GM21515 (cell line): Measurements from ENCODE around the gene PNMA8A.

Experiments used
- ATAC-seq: cut with Tn5 transposase; IDR thresholded peaks from one replicate; pipeline ENCODE4 v1.9.1; 2021; ENCODE audit not compliant: unreplicated experiment

Gene PNMA8A

DNA sequence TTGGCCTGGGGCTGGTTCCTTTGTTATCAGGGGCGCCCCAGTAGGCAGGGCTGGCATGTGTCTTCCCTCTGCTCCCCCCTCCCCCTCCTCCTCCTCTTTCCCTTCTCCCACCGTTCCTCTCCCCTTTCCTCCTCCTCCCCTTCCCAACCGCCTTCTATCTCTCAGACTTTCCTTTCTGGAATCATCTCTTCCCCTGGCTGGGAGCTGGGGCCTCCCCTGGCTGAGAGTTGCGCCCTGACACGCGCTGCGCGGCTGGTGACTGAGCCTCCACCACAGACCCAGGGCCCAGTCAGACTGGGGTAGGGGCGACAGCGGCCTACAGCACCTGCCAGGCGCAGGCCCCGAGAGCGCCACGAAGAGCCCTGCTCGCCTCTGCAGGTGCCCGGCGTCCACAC, 21.5 kb upstream of the PNMA8A start:
- no peak for ATAC-seq

DNA sequence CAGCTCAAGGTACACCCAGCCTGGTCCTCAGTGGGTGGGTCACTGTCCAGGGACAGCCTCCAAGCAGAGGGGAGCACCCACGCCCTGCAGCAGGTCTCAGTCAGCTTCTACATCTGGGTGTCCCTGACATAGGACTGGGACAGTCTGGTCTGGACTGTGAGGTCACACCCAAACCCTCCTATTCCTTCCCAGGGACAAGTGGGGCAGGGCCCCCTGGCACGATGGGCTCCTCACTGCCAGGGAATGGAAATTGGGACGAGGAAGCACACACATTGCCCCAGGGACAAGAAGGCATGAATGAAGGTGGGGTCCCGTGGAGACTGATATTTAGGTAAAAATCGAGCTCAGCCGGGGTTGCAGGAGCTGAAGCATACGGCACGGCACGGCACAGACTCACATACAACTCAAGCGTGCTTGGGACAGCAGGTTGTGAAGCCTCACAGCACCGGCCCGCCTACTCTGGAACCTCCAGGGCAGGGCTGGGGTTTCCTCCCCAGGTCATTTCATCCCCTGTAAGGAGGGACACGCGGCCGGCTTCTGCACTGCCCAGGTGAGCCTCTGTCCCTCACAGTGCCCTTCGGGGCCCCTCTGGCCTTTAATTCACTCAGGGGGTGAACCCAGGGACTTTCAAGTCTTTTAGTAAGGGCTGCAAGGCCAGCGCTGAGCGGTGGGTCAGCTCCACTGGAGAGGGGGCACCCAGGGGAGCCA, 20.8 kb upstream of the PNMA8A start:
- no peak for ATAC-seq

DNA sequence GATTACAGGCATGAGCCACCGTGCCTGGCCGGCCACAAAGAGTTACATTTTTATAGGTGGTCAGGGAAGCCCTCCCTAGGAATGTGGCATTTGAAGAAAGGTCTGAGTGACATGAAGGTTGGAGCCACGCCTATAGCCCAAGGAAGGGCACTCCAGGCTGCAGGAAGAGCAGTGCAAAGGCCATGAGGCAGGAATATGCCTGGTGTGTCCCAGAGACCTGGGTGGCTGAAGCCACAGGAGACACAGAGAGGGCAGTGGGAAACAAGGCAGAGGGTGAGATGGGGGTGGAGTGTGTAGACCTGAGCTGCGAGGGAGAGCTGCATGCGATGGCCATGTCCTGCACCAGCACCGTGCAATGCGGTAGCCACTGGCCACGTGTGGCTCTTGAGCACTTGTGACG, 19.4 kb upstream of the PNMA8A start:
- no peak for ATAC-seq

DNA sequence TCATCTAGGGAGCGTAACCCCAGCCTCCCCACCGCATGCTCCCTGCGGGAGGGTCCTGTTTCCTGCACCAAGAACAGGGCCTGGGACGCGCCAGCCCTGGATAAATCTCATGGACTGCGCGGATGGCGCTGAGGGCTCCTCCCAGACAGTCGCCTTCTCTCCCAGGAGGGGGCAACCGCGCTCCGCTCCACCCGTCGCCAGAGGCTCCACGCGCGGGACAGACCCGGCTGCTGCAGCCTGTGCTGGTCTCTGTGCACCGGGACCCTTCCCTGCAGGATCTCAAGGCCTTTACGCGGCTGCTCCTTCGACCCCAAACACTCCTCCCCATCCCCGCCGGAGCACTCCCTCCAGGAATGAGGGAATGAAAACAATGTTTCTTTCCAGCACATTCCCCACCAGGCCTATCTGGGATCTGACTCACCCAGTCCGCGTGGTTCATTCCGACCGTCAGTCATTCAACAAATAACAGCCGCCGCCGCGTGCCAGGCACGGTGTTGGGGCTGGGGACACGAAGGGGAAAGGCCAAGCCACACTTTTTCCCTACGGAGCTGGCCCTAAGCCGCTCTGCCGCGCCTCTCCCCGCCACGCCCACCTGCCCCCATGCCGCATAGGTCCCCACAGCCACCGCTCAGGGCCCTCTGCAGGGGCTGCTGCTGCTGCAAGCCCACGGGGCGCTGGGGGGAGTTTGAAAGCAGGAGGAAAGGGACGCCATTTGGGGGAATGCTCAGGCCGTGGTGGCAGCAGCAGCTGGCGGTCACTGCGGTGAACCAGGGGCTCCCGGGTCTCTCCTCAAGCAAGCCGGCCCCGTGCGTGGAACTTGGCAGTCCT, 18.3 kb upstream of the PNMA8A start:
- no peak for ATAC-seq

DNA sequence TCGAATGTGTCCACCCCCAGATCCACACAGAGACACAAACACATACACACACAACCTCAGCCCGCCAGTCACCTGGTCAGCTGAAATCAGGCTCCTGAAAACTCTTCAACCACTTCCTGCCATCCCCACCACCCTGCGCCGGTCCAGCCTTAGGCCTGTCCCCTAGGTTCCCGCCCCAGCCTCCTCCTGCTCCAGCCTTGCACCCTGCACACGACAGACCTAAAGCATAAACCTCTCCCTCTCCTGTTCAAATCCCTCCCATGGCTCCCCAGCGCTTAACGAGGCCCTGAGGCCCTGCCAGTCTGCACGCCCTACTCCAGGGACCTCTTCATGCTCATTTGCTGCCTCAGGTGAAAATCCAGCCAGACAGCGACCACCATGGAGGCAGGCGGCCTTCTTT, 17.2 kb upstream of the PNMA8A start:
- no peak for ATAC-seq

DNA sequence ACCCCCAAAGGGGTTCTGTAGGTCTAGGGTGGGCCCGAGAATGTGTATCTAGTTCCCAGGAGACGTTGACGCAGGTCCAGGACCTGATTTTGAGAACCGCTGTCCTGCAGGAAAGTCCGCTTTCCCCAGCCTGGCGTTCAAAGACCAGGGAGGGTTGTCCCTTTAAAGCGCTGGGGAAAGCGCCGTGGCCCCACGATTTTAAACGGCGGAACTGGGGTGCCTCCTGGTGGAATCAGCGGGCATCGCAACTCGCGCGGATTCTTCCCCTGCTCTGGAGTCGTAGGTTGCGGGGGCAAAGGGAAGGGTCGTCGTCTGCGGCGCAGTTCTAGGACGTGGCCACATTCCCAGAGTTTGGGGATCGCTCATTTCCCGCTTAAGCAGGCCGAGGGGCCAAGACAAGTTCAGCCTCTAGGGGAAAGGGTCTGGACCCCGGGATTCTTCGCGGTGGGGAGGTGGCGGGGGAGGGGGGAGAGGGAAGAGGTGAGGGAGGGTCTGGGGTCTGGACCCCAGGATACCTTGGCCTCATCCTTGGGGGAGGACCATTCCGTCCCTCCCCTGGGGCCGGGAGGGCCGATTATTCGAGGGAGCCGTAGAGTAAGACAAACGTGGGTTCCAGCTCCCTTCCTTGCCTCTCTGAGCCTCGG, 16.6 kb upstream of the PNMA8A start:
- no peak for ATAC-seq

DNA sequence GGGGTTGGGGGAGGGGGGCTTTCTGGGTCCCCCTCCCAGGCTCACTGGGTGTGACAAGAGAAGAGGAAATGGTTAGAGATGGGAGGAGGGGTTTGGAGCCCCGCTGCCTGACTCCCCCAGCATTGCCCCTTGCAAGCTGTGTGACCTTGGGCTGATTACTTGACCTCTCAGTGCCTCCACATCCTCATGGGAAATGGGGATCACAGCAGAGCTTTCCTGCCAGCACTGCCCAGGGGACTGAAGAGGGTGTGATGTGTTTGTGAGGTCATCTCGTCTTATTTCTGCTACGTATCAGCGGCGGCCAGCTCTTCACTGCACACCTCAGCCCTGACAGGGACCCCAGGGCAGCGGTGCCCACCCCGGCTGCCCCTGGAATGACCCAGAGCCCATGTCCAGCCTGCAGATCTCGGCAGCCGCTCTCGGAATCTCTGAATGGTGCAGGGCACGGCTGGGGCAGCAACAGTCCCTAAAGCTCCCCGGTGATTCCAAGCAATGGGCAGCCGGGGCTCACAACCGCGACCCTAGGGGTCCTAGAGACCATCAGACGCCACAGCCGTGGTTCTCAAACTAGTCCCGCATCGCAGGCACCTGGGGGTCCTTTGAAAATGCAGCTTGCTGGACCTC, 15.9 kb upstream of the PNMA8A start:
- no peak for ATAC-seq

DNA sequence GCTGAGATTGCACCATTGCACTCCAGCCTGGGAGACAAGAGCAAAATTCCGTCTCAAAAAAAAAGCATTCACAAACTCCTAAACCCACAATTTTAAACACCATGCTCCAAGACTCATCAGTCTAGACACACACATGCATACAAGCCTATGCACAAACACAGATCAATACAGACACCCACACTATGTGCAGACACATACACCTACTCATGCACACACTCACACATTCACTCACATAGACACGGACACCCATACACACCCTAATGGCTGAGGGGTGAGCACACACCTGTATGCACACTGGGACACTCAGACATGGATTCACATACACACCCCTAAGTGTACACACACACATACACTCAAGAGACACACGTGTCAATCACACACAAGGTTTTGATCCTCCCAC, 15.0 kb upstream of the PNMA8A start:
- no peak for ATAC-seq

DNA sequence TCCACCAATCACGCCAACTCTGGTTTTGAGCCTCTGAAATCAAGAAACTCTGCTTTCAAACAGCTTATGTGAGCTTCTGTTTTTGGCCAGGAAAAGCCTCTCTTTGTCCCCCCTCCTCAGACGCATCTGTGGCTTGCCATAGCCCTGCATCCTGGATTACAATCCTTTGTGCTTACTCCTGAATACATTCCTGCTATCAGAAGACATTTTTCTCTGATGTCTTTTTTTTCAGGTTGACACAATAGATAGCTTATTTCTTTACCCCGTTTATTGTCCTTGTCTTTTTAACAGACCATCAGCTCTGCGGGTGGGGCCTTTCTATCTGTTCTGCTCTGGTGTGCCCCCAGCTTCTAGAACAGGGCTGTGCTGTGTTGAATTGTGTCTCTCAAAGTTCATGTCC, 13.3 kb upstream of the PNMA8A start:
- ATAC-seq: no peak

DNA sequence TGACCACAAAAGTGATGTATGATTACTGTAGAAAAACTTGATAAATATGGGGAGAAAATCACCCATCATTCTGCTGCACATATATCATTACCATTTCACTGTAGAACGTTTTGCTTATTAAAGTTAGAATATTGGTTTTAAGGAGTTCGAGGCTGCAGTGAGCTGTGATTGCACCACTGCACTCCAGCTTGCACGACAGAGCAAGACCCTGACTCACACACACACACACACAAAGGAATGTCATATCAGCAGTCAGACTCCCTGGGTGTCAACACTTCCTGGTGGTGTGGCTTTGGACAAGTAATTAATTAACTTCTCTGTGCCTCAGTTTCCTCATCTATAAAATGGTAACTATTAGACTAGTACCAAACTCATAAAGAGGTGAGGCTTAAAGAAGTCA, 11.3 kb upstream of the PNMA8A start:
- no peak for ATAC-seq

DNA sequence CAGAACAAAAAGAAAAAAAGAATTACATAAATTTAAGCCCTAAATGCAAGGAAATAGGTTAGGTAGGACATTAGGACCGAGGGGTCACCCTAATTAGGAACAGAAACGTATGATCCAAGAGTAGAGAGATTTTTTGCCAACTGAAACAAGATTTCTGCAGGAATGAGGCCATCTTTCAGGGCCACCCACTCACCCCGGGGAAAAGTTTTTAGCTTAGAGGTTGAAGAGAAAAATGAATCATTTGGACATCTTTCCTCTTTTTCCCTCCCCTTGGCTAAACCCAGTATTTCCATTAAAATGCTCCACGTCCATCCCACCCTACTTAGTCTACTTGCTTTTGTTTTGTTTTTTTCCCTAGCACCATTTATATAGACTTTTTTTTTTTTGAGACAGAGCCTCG, 10.6 kb upstream of the PNMA8A start:
- ATAC-seq: no peak

DNA sequence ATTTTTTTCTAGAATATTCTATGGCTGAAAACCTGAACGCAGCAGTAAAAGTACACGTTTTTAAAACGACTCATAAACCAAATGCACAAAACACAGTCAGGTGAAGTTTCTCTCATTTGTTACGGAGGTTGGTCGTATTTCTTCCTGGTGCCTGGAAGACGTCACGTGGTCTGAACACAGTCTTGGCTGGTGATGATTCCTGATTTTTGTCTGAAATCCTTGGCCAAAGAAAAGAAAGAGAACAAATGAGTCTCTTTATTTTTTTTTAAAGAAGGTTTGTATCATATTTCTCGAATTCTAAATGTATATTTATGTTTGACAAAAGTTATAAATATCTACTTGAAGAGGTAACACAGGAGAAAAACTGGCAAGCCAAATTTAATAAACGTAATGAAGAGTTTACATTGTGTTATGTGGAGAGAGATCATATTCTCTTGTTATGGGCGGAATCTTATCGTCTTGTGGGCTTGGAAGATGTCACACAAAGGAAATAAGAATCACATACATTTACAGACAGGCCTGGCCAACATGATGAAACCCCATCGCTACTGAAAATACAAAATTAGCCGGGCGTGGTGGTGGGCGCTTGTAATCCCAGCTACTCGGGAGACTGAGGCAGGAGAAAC, 10.0 kb upstream of the PNMA8A start:
- ATAC-seq: no peak

DNA sequence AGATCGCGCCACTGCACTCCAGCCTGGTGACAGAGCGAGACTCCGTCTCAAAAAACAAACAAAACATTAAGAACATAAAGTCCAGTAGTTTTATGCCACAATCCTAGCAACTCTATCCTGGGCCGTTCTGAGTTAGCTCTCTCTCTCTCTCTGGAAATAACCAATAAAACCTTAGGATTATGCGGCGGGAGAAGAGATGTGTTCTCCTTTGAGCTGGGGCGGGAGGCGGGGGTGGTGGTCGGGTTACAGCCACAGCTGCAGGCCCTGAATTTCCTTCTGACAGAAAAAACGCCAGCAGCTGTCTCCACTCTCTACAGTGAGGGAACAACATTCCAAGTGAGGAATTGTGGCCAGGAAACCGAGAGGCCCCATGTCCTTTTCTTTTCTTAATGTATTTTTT, 9.1 kb upstream of the PNMA8A start:
- ATAC-seq: no peak

DNA sequence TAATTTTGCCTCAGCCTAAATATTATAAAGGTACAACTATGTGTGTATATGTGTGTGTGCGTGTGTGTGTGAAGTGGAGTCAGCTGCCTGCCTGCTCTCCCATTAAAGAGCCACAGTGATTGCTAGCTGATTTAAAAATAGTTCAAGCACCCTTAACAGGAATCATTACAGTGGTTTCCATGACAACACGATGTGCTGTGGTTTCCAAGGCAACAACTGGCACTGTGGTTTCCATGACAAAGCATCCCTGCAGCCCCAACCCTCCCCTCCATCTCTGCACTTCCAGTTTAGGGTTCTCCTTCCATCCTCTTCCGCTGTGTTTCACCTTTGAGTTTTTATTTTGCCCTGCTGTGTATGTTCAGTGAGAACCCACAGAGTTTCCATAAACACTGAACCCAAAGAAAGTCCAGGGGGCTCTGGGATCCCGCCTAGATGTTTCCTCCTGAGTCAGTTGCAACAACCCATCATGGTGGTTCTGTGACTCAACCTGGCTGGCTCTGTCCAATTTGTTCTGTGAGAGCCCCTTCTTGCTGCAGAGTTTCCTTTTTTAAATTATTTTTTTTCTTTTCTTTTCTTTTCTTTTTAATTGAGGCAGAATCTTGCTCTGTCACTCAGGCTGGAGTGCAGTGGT, 7.1 kb upstream of the PNMA8A start:
- ATAC-seq: no peak

DNA sequence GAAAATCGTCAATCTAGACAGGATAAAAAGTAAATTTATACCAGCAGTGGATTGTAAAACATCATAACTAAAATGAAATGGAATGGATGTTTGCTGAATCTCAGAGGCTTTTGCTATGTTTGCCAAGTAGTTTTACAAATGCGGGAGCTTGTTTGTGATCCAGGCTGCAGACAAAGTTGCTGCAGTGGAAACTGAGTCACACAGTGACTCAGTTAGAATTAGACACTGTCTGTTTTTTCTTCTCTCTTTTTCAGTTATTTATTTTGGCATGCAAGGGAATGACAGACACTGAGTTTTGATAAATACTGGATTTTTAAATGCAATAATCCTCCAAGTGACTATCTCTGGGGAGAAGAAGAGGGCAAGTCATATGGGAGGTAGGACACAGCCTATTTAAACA, 4.6 kb upstream of the PNMA8A start:
- no peak for ATAC-seq

DNA sequence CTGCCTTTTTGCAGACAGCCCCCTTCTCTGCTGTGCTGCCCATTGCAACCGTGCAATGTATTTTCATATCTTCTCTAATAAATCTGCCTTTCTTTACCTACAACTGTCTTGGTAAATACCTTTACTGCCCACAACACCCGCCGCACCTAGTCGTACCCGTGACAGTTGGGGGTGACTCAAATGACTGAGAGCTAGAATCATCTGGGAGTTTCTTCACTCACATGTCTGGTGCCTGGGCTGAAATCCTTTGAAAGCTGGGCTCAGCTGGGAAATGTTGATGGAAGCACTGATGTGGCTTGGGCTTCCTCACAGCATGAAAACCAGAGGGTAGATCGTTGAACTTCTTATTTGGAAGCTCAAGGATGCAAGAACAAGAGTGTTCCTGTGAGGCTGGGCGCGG, 2.8 kb upstream of the PNMA8A start:
- ATAC-seq: no peak

DNA sequence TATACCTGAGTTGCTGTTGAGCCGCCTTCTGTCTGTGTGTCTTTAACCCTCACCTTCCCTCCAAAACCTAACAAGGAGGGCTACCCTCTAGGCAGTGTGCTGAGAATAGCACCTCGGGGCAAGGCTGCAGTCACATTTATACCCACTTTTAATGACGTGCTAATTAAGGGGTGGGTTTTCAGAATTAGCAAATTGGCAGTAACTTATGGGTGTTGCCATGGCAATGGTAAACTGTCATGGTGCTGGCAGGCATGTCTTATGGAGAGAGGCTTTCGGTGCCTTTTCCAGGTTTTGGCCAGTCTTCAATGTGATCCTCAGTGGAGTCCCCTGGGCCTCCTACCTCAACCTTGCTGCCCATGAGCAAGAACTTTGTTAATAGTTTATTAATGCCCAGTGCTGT, 1.2 kb upstream of the PNMA8A start:
- ATAC-seq: no peak

DNA sequence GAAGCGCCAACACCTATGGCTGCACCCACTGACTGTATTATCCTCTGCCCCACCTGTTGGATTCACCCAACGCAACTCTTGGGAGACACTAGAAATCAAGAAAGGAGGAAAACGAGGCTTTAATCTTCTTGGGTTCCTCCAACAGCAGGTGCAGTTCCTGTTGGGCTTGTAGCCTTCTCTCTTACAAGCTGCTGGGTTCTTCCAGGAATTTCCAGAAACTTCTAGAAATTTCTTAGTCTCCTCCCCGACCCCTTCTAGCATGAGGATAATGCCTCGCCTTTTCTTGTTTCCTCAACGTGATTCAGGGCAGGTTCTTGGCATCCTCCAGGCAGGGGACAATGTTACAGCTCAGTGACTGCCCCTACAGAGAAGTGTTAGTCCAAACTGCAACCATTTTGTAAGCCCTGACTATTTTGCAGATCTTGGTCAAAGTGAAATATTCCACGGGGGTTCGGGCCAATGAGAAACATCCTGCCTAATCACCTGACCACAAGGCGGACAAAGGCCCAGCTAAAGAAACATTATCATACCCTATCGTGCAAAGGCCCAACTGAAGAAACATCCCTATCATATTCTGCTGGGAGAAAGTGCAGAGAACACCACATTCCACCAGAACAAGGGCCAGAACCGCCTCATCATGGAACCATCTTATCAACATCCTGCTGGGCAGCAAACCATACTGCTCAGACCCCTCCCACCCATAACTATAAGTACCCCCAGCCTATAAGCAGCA, 614 bp upstream of the PNMA8A start:
- no peak for ATAC-seq

DNA sequence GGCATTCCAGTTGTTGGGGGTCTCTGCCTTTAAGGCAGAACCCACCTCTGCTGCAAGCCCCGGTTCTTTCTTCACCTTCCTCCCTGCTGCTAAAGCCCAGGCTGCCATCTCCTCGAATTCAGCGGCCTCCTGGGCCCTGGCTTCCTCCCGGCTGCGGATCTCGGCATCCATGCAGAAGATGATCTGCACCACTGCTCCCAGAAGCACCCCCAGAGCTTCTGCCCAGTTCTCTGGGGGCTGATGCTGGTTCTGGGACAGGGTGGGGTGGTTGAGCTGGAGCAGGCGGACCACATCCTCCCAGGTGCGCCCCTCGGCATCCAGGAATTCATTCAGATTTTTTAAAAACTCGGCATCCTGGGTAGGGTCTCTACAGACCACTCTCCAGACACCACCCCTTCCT, 987 bp downstream of the PNMA8A start:
- ATAC-seq: no peak

DNA sequence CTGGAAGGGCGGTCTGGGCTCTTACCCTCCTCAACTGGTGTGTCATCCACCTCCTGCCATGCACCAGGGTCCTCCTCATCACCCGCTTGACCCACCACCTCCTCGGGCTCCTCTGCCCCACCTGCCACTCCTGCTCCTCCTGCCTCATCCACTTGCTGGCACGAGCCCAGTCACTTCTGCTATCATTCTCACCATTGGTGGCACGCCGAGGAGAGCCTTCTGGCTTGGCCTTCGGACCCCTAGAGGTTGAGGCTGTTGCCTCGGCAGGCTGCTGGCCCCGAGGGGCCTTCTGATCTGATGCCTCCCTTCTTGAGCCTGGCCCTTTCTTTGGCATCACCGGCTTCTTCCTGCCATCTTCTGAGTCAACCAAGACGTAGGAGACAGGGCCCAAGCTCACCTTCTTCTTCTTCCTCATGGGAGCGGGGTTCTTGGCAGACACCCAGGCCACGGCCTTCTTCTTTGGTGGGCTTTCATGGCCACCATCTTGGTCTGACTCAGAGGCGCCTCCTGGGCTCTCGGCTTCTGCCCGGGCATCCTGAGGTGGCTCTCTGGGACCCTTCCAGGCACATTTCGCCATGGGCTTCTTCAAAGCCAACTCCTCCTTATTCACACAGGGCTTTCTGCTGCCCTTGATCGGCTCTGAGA, 1.7 kb downstream of the PNMA8A start:
- no peak for ATAC-seq
